ENCODE data around the gene STXBP6. TPM values are rescaled to one million over a fixed set of nuclear protein-coding genes. Genes with fewer than 3 reads are reported as not detected.
"Not testable (repeated sequence)": the region's sequence is repeated elsewhere in the genome, so short reads cannot be mapped to it uniquely, and the experiment has no call there.

STXBP6 gene
- total RNA-seq, 1 experiment from 2014 or later, result 7.6 TPM

- no peak for DNase-seq (ENCODE audit: low spot score)
Observed at GRCh38 chr14:24986206-24986893, 63.6 kb downstream of the STXBP6 start.

- no peak for DNase-seq (ENCODE audit: low spot score)
Observed at GRCh38 chr14:24984846-24985589, 64.9 kb downstream of the STXBP6 start.

DNA sequence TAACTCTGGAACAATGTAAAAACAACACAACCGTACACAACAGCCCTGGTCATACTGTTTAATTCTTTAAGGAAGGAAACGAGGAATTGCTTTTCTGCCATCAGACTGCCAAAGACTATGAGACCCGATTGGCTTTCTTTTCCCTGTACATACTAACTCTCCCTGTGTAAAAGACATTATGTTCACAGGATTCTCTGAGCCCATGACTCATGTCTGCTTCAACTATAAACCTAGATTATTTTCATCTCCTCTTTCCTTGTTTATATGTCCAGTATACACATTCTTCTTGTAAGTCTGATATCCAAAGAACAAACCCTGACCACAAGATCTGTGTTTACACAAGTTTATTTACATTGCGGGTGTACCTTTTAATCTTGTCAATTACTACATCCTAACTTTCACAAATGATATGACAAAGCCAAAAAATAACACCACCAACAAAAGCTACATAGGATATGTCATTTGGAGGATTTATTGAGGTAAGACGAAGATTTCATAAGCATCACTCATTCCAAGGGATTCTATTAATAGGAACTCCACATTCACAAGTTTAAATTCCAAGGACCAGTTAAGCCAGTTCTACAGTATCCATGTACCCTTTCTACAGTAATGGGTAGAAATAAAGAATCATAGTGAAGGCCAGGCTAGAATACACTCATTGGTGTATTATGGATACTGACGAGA is 67.3 kb downstream of the STXBP6 start:
- peak; percentile 20 for DNase-seq (ENCODE audit: low spot score)

- DNase-seq (ENCODE audit: low spot score), result no peak
Observed at GRCh38 chr14:24979725-24980239, 70.2 kb downstream of the STXBP6 start.

- no peak for DNase-seq (ENCODE audit: low spot score)
Observed at GRCh38 chr14:24978862-24979724, 70.9 kb downstream of the STXBP6 start.

DNA sequence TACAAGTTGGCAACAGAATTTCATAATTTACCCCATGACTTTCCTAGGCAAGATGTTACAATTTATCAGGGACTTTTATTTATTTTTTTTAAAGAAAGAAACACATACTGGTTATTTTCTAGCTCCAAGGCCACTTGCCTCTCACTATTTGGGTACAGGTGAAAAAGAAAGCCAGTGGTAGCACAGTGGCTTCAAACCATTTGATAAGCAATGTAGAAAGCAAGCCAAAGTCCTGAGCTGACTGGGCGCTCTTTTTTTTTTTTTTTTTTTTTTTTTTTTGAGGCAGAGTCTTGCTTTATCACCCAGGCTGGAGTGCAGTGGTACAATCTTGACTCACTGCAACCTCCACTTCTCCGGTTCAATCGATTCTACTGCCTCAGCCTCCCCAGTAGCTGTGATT is 73.3 kb downstream of the STXBP6 start:
- no peak for DNase-seq (ENCODE audit: low spot score)

DNA sequence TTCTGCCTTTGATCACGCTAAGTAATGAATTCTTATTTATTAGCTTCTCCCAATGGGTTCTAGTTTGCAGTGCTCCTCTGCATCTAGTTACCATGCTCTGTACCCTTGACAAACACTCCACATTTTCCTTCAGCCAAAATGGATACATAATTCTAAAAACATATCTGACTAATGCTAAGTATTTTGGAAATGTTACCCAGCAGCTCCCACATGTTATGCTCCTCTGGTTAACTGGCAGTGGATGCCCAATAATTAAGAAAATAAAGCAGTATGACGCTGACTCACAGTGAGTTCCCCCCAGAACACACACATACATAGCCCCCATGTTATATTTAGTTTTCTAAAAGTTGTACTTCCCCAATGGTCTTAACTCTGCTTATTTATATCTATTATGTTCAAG is 74.6 kb downstream of the STXBP6 start:
- no peak for DNase-seq (ENCODE audit: low spot score)

- DNase-seq (ENCODE audit: low spot score), result no peak
Observed at GRCh38 chr14:24974591-24975374, 75.2 kb downstream of the STXBP6 start.

GRCh38 chr14:24972844-24973243 is 77.1 kb downstream of the STXBP6 start:
- no peak for DNase-seq (ENCODE audit: low spot score)

DNA sequence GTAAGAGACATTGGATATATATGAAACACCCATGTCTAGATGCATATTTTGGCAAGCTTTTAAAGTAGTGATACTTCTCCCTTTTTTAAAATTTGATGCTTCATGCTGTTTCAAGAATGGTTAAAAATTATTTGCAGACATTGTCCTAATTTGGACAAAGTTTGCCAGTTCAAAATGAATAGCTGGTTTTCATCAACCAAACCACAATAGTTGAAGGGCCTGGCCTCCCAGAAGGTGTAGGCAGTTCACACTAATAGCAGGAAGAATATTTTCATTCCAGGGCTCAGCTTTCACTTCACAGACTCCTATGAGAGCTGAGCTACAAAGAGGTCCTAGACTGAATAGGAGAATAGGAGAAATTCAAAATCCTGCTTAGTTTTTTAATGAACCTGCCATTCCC is 78.7 kb downstream of the STXBP6 start:
- no peak for DNase-seq (ENCODE audit: low spot score)

DNA sequence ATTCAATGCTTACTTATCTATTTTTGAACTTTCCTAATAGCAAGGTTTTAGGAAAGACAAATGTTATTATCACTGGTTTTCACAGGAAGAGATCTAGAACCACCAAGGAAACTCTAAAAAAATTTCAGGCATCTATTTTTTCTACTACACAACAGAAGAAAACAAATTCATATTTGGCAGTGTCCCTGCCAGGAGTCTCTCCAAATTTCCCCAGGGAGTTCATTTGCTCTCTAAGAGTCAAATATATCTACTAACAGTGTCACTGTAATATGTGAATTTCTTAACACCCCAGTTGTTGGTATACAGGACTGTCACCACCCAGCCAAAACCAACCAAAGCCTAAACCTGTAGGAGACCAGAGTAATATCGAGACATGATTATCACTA is 83.4 kb downstream of the STXBP6 start:
- DNase-seq (ENCODE audit: low spot score), result no peak

DNA sequence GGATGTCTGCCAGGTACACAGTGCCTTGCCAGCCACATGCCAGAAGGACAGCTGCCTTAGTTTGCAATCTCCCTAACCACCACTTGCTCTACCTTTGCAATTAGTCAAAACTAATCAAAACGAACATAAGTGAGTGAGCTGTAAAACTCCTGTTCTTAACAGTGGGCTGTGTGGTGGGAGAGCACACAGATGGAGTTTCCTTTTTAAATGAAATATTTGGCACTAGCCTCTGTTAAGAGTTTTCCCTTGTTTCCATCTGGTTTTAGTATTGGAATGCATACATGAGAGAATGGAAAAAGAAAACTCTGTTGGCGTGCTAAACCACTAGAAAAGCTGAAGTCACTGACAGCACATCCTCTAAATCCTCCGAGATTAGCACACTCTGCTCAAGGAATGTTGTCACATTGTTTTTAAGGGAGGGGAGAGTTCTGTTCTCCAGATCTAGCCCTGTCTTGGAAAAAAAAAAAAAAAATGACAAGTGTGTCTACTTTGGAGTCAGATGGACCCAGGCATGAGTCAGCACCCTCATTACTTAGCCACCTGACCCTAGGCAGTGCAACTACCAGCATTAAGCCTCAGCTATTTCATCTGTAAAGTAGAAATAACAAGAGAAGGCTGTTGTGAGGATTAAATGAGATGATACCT is 83.9 kb downstream of the STXBP6 start:
- peak; percentile 56 for DNase-seq (ENCODE audit: low spot score)

DNA sequence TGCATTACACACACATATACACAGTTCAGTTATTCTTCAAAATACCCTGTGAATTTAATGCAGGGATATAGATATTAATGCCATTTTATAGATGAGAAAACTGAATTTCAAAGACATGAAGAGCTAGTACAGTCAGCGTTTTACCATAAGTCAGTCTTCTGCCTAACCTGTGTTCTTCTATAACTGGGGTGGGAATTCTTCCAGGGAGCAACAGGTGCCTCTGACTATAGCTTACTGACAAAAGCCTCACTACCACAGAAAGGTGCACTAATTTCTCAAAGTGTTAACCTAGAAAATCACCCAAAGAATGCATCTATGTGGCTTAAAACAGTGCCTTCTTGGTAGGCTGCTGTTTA is 84.4 kb downstream of the STXBP6 start:
- no peak for DNase-seq (ENCODE audit: low spot score)

DNA sequence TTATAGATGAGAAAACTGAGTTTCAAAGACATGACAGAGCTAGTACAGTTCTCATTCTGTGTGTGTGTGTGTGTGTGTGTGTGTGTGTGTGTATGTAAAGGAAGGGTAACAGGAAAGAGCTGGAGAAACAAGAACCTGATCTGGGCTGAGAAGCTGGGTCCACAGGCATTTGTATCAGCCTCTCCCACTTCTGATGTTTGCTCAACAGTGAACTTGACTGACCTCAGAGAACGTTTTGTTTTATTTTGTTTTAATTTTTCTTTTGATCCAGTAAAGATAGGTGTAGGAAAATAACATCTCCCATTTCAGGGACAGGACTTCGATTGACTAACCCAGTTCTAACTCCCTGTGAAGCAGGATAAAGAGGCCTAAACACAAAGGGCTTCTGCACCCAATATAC is 85.4 kb downstream of the STXBP6 start:
- no peak for DNase-seq (ENCODE audit: low spot score)

DNA sequence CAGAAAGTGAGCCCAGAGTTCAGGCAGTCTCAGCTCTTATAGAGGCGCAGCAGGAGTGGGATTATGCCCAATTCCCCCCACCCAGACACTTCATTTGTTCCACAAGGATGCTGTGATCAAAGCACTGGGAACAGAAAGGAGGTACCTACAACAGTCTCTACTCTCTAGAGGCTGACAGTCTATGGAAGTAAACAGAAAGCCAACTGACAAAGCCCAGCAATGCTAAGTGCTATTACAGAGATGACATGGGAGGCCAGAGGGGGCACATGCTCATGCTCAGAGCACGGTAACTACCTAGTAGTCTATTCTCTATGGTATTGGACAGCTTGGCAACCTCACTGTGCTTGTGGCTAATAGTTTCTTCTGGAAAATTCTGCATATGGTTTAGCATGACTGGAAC is 85.9 kb downstream of the STXBP6 start:
- DNase-seq (ENCODE audit: low spot score), result no peak

- not testable (repeated sequence) for DNase-seq (ENCODE audit: low spot score)
Observed at GRCh38 chr14:24962118-24962517, 87.8 kb downstream of the STXBP6 start.

DNA sequence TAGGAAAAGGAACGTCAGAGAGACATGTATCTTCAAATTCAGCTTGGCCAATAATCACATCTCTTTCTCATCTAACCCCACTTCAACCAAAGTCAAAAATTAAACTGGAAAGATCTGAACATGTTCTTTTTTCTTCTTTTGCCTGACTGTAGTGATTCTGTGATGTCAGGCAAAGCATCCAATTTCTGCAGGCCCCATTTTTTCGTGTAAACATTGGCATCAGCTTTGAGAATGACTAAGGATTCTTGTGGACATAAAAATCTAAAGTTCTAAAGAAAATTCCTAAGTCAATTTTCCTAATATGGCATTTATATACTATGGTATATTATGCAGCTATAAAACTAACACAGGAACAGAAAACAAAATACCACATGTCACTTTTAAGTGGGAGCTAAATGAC is 89.1 kb downstream of the STXBP6 start:
- no peak for DNase-seq (ENCODE audit: low spot score)

GRCh38 chr14:24959791-24960331 is 90.1 kb downstream of the STXBP6 start:
- DNase-seq (ENCODE audit: low spot score), result no peak

DNA sequence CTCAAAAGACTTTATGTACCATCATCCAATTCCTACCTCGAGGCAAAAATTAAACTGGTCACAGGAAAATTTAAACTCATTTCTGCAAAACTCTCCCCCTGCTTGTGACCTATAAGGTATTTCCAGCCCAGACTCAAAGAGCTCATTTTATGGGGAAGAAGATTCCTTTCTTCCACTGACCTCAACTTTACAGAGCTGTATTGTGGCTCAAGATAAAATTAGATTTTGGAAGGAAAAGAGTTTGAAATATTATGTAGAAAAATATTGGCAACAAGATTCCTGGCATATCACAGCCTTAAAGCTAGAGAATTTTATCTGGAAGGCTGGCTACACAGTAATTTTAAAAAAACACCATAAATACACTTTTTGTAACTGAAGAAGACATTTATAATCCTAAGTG is 91.7 kb downstream of the STXBP6 start:
- DNase-seq (ENCODE audit: low spot score), result no peak

DNA sequence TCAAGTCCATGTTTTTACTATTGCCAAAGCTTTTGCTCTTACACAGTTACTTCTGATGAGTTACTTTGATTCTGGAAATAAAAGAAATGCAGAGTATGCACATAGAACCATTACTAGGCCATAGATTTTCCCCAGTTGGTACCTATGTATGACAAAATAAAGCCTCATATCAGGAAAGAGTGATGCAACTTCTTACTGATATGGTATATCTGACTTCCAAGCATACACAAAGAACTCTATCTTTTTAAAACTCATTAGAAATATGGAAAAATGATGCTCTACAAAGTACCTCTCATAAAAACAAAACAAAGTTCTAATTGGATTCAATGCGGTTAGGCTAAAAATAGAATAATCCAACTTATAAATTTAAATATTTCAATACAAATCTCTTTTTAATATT is 92.1 kb downstream of the STXBP6 start:
- no peak for DNase-seq (ENCODE audit: low spot score)
